Stimulated activated CD4-positive, alpha-beta T cell treated with anti-CD3 and anti-CD28 coated beads, Interleukin-15, amount 100 ng/mL, for 1 hour (primary cell): ENCODE data around the gene ANO1.

ENCODE experiments used
- DNase-seq, 2 donors: peaks; one replicate each; pipeline ENCODE4 v3.0.0-alpha.2; 2020; ENCODE audit warnings: low read depth in 1 of 2, low spot score in 1 of 2

Gene ANO1

GRCh38 chr11:70095541-70096252 lies 17.6 kb downstream of the ANO1 start:
- no peak for DNase-seq

GRCh38 chr11:70097783-70098563 lies 19.9 kb downstream of the ANO1 start:
- DNase-seq, result no peak

GRCh38 chr11:70098936-70099335 lies 20.8 kb downstream of the ANO1 start:
- DNase-seq, result no peak

- no peak for DNase-seq
Measured at GRCh38 chr11:70099578-70100279, 21.6 kb downstream of the ANO1 start.

GRCh38 chr11:70100280-70100603 lies 22.1 kb downstream of the ANO1 start:
- DNase-seq, result no peak

GRCh38 chr11:70100791-70101190 lies 22.7 kb downstream of the ANO1 start:
- DNase-seq, result no peak

- DNase-seq, result no peak
Measured at GRCh38 chr11:70103256-70103975, 25.3 kb downstream of the ANO1 start.

- DNase-seq, result no peak
Measured at GRCh38 chr11:70104419-70104818, 26.3 kb downstream of the ANO1 start.

- DNase-seq, result no peak
Measured at GRCh38 chr11:70104961-70105360, 26.8 kb downstream of the ANO1 start.

GRCh38 chr11:70105369-70105754 lies 27.2 kb downstream of the ANO1 start:
- DNase-seq, result no peak

- no peak for DNase-seq
Measured at GRCh38 chr11:70105755-70106571, 27.8 kb downstream of the ANO1 start.

- no peak for DNase-seq
Measured at GRCh38 chr11:70106757-70107156, 28.6 kb downstream of the ANO1 start.

- DNase-seq, result no peak
Measured at GRCh38 chr11:70107191-70107590, 29.1 kb downstream of the ANO1 start.

- no peak for DNase-seq
Measured at GRCh38 chr11:70107756-70108155, 29.6 kb downstream of the ANO1 start.

GRCh38 chr11:70108250-70108649 lies 30.1 kb downstream of the ANO1 start:
- no peak for DNase-seq

- DNase-seq, result no peak
Measured at GRCh38 chr11:70109006-70109405, 30.9 kb downstream of the ANO1 start.

GRCh38 chr11:70109903-70110302 lies 31.8 kb downstream of the ANO1 start:
- DNase-seq, result no peak

GRCh38 chr11:70110538-70111055 lies 32.5 kb downstream of the ANO1 start:
- DNase-seq, result no peak

- no peak for DNase-seq
Measured at GRCh38 chr11:70111269-70112016, 33.3 kb downstream of the ANO1 start.

GRCh38 chr11:70112017-70112434 lies 33.9 kb downstream of the ANO1 start:
- no peak for DNase-seq
